ELR (cell line): Measurements from ENCODE around the gene FBLN5.
"Not testable (repeated sequence)": the region's sequence is repeated elsewhere in the genome, so short reads cannot be mapped to it uniquely, and the experiment has no call there.

Experiments
- DNase-seq: peaks from one replicate; pipeline ENCODE4 v3.0.0-alpha.2; 2015; ENCODE audit warnings: low read depth

Gene FBLN5

DNA sequence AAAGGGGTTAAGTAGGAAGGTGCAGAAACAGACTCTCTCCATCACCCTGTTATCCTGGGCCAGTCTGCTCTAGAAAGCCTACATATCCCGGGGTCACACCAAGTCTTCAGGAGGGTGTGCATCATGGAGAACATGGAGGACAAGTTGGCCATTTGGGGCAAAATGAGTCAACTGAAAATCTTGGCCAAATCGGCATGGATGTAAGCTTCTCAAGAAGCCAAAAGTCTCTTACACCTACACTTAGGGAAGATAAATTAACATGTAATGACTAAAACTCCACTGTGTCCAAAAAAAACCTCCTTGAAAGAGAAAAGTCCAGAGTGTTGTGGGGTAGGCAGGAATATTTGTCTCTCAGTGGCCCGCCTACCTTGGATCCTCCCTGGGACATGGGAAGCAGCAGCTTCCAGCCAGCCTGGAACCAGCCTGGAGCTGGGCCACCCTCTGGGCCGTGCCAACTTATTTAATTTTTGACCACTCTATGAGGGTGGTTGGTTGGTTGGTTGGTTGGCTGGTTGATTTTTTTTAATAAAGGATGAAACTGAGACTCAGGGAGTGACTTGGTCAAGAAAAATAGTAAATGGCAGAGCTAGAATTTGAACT, 62.3 kb downstream of the FBLN5 start:
- DNase-seq: no peak

GRCh38 chr14:91884664-91885063, 62.8 kb downstream of the FBLN5 start:
- DNase-seq: no peak

DNA sequence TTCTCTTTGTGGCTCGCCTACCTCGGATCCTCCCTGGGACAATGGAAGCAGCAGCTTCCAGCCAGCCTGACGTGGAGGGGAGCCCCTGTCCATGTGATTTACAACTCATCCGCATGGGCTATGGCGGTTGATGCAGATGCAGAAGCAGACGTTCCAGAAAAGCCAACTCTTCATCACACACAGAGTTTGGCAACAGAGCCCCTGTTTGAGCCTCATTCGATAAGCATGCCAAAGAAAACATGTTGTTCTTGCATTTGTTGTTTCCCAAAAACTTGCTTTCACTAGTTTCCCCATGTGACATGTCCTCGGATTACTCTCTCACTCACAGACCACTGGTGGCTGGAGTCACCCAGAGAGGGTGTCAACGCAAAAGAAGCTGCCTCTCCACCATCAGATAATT, 63.7 kb downstream of the FBLN5 start:
- DNase-seq: no peak

- no peak for DNase-seq
These were observed 64.7 kb downstream of the FBLN5 start for GRCh38 chr14:91882776-91883175.

GRCh38 chr14:91882369-91882768, 65.1 kb downstream of the FBLN5 start:
- DNase-seq: no peak

DNA sequence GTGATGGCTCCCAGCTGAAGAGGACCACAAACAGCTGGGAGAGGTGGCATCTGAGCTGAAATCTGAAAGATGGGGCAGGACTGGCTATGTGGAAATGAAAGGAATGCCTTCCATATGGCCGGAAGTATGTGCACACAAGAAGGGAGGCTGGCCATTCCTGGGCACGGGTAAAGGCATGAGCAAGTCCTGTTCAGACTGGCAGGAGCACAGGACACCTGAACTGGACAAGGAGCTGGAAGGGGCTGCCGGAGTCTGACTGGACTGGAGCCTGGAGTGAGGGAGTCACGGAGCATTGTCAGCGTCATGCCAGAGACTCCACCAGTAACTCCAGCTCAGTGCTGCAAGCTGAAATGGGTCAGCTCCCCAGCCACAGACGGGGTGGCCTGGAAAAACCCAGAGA, 68.3 kb downstream of the FBLN5 start:
- DNase-seq: no peak

DNA sequence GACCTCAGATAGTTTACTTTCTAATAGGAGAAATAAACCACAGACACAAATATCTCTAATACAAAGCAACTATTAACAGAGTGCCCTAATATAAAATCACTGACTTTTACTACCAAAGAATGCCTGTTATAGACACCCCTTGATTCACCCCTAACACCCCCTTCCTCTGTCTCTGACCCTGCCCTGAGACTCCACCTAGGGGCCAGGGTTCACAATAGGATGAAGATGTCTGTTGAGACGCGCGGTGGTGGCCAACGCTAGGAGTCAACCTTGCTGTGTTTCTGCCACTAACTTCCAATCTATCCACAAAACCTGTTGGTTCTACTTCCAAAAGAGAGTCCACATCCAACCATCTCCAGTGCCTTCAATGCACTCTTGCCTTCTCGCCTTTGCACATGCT, 69.2 kb downstream of the FBLN5 start:
- DNase-seq: no peak

DNA sequence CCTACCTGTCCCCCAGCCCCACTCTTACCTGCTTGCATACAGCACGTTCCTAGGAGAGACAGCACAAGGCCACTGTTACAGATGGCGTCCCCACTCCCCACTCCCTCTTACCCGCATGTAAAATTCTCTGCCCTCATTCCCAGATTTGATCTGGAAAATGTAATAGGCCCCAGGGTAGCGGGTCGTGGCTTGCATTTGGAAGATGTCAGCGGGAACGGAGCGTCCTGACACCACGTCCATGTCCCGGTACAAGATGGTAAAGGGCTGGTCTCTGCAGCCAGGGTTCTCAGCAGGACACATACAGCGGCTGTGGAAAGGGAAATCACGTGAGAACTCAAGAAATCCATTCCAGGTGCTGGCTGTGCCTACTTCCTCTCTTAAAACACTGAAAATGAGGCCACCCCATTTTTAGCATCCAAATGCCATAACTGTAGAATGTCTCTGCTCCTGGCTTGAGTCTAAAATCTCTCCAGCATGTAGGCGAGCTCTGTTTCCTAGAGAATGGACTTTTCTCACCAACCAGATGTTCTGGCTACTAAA, 70.0 kb downstream of the FBLN5 start:
- no peak for DNase-seq

DNA sequence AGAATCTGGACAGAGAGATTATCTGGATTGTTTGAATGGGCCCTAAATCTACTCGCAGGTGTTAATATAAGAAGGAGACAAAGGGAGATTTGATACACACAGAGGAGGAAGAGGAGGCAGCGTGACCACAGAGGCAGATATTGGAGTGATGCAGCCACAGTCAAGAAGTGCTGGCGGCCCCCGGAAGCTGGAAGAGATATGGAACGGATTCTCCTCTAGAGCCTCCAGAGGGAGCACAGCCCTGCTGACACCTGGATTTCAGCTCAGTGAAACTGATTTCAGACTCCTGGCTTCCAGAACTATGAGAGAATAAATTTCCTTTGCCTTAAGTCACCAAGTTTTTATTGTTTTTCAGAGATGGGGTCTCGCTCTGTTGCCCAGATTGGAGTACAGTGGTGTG, 71.0 kb downstream of the FBLN5 start:
- no peak for DNase-seq

- no peak for DNase-seq
These were observed 71.8 kb downstream of the FBLN5 start for GRCh38 chr14:91875525-91876286.

- no peak for DNase-seq
These were observed 73.8 kb downstream of the FBLN5 start for GRCh38 chr14:91873471-91874415.

DNA sequence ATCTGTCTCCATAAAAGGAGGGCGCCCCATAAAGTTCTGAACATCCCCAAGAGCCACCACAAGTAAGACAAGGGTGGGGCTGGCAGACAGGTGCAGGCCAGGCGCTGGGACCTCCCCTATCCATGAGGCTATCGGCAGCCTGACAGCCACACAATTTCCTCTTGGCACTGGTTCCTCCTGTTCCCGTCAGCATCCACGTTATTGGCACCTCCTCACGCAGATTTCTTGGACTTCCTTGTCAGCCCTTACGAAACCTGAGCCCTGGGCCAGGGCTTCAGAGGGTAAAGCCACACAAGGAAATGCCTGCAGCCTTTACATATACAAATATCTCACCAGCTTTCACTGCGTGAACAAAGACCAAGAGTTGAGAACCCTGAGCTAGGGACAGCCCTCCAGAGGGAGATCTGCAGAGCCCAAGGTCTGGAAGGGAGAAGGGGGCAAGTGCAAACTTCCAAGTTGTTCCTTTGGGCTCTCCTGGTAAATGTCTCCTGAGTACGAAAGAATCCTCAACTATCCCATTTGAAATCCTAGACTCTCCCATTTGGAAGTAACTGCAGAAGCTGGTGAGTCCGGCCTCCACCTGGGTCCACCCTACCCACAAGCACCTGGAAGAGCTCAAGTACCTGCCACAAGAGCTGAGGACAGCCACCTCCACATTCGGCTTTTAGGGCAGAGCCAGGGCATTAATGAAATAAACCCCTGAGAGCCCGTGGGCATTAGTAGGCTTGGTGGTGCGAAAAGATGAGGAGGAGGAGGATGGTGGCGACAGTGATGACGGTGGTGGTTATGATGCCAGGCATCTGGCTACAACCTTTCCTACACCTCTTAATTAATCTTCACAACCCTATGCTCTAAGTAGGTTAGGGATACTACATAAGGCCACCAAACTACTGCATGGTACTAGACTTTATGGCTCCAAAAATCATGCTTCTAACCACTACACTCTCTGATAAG, 74.7 kb downstream of the FBLN5 start:
- DNase-seq: no peak

DNA sequence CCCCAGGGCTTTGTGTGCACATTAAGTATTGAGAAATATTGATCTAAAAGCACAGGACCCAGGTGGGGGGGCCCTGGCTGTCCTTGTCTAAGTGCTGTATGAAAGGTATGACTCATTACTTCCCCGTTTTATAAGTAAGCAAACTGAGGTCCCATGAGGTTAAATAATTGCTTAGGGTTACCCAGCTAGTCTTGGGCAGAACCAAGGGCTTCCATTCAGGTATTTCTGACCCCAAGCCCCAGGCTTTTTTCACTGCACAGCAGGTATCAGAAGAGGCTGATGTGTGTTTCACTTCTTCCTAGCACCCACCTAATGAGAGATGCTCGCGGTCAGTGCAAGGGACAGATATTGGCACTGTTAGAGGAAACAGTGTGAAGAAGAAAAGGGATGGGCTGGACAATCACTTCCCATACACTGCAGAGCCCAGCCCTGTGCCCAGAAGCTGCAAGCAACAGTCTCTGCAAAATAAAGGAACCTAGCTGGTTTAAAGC, 75.4 kb downstream of the FBLN5 start:
- DNase-seq: no peak

DNA sequence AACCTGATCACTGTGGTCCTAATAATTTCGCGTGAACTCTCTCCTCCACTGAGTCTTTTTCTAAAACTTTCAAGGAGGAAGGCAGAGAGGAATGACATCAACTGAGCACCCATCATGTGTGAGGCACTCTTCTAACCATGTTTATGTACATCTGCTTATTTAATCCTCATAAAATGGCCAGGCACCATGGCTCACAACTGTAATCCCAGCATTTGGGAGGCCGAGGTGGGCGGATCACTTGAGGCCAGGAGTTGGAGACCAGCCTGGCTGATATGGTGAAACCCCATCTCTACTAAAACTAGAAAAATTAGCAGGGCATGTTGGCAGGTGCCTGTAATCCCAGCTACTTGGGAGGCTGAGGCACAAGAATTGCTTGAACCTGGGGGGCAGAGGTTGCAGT, 76.1 kb downstream of the FBLN5 start:
- not testable (repeated sequence) for DNase-seq

GRCh38 chr14:91870890-91871289, 76.6 kb downstream of the FBLN5 start:
- no peak for DNase-seq

GRCh38 chr14:91870001-91870400, 77.5 kb downstream of the FBLN5 start:
- peak; percentile 14 for DNase-seq

GRCh38 chr14:91869556-91869955, 77.9 kb downstream of the FBLN5 start:
- DNase-seq: no peak

DNA sequence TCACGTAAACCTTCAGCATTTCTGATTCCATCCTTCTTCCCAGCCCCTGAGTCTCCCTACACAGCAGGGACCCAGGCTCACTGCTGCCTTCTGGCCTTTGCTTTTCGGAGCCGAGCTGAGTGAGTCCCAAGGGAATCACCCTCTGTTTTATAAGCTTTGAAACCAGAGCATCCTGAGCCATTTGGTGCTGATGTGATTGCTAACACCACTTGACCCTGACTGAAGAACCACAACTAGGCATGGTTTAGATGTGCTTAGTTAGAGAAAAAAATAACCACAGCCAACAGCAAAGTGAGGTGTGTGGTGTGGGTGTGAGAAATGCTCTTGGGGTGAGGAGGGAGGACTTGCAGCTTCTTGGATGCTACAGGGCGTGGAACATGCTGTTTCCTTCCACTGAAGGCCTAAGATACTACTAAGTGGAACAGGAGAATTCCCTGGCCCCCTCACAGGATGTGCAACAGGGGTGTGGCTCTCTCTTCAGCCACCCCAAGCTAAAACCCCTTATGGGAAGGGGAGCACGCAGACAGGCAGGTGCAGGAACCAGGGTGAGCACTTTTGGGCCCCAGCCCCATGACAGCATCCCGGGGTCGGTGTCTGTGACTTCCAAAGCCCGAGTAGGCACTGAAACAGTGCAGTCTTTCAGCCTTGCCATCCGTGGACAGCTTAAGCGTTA, 80.0 kb downstream of the FBLN5 start, which contains the start of gene TC2N:
Gene TC2N (minus strand): TSS at position 221 of the 673 bp plus-strand sequence. CDS start 53,767 bp downstream, outside the sequence.
- no peak for DNase-seq

- no peak for DNase-seq
These were observed 80.8 kb downstream of the FBLN5 start for GRCh38 chr14:91866511-91867295.

- DNase-seq: no peak
These were observed 81.4 kb downstream of the FBLN5 start for GRCh38 chr14:91866061-91866460.
